C4-2B (cell line): ENCODE results near the gene PRX.
A peak's percentile ranks its signal among the peaks of the same experiment; 100 is the strongest.

ENCODE experiments used
- H3K27ac ChIP-seq: fragments of 450-650 bp; 2 replicates; pipeline ENCODE4 v1.5.1; 2017
- ZFX ChIP-seq: fragments of 450-650 bp; IDR thresholded peaks from 2 replicates; pipeline ENCODE4 v1.6.1; 2017
- TF ChIP-seq, protein P1 (sequence below): fragments of 450-650 bp; conservative IDR thresholded peaks from 2 replicates; pipeline ENCODE4 v1.5.1; 2017; ENCODE audit warnings: mild to moderate bottlenecking

PRX gene

DNA sequence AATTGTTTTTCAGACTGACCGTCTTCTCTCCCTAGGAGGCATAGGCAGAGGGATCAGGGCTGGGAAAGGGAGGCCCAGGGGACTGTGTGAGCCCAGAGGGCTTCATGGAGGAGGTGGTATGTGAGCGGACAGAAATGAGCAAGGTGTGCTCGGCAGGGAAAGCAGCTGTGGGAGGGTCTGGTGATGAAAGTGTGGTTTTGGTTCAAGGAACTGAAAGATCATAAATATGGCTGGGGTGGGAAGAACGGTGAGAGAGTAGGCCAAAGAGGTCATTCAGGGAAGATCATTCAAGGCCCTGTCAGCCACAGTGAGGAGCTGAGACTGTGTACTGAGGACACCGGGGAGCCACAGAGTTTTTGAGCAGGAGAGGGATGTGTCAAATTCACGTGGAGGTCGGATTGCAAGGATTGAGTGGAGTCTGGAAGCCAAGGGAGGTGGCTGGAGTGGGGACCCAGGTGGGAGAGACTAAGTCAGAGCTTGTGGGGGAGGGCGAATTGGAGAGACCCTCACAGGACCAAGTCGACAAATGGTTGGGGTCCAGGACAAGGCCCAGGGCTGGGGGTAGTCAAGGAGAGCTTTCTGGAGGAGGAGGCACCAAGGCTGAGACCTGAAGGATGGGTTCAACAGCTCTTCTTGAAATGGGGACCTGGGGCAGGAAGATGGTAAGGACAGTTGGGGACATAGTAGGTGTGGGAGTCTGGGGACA lies 57.0 kb downstream of the PRX start:
- TF ChIP-seq, protein P1, sequence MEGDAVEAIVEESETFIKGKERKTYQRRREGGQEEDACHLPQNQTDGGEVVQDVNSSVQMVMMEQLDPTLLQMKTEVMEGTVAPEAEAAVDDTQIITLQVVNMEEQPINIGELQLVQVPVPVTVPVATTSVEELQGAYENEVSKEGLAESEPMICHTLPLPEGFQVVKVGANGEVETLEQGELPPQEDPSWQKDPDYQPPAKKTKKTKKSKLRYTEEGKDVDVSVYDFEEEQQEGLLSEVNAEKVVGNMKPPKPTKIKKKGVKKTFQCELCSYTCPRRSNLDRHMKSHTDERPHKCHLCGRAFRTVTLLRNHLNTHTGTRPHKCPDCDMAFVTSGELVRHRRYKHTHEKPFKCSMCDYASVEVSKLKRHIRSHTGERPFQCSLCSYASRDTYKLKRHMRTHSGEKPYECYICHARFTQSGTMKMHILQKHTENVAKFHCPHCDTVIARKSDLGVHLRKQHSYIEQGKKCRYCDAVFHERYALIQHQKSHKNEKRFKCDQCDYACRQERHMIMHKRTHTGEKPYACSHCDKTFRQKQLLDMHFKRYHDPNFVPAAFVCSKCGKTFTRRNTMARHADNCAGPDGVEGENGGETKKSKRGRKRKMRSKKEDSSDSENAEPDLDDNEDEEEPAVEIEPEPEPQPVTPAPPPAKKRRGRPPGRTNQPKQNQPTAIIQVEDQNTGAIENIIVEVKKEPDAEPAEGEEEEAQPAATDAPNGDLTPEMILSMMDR: no peak
- no peak for TF ChIP-seq ZFX
- H3K27ac ChIP-seq: no peak overlapping the region

DNA sequence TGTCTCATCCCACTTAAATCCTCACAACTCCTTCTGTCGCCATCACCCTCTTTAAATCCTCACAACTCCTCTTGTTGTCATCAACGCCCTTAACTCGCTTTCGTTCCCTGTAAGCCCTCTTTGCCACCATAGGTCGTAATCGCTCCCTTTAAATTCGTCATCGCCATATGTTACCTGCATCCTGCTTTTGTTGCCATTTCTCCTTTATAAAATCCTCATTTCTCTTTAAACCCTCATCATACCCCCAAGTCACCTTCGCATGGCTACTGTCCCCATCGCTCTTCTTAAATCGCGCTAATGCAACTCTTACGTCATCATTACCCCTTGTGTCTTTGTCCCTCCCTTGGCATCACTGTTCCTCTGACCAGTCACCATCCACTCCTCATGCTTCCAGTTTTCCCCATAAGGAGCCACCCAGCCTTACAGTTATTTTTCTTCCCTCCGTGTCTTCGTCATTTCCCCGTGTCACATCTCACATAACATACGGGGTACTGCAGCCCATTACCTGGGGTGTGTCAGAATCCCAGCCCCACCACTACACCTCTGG lies 64.1 kb downstream of the PRX start:
- no peak for TF ChIP-seq ZFX
- TF ChIP-seq, protein P1: no peak
- H3K27ac ChIP-seq: peak overlapping the region; percentile 66

DNA sequence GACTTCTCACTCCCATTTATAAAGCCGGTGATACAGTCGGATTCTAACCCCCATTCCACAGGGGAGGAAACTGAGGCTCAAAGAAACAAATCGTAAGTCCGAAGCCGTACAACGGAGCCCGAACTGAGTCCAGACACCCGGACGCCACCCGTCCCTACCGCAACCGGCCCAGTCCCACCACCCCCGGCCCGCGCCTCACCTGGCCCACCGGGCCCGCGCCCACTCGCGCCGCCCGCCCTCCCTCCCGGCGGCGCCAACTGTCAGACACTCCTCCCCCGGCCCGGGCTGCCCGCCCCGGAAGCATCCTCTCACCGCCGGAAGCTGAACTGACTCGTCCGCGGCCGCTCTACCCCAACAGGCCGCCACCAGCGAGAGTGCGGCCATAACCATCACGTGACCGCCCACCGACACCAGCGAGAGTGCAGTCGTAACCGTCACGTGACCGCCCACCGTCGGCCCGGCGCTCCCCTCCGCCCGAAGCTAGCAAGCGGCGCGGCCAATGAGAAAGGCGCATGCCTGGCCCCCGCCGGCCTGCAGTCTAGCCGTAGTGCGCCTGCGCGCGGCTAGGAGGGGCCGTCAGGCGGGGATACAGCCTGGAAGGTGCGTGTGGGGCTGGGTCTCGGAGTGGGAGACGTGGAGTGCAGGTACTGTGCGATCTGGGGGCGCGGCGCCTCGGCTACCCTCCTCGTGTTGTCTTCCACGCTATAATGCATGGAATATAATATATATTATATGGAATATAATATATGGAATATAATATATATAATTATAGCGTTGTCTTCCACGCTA lies 64.9 kb downstream of the PRX start, which contains the start of the genes C19orf47 and PLD3:
TSS of gene C19orf47 (minus strand) at position 273 of the 789 bp plus-strand sequence. CDS start 6,540 bp downstream, outside the sequence.
TSS of gene PLD3 (plus strand) at position 571 of the 789 bp plus-strand sequence. CDS start 17,789 bp downstream, outside the sequence.
- peak within 1 kb of the TSS; percentile 66 for H3K27ac ChIP-seq

DNA sequence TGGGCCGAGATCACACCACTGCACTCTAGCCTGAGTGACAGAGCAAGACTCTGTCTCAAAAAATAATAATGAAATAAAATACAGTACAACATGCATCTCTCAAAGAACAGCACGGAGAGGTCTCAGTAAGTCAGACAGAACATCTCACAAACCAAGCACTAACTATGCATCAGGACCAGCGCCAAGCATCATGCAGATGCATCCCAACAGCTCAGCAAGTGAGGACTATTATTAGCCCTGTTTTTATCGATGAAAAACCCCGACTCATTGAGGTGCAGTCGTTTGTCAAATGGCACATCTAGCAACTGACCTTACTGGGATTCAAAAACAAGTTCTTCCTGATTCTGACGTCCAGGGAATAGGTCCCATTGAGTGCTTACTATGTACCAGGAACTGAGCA lies 68.8 kb downstream of the PRX start:
- TF ChIP-seq, protein P1: no peak
- TF ChIP-seq ZFX: no peak
- no peak overlapping the region for H3K27ac ChIP-seq

More for the DNA sequence above, 64.9 kb downstream of the PRX start, which contains the start of the genes C19orf47 and PLD3:
- TF ChIP-seq, protein P1: no peak
- TF ChIP-seq ZFX: peak; percentile 30; the same call in 1 of the 2 replicates
